ENCODE measurements around the gene INIP.

- no peak for TF ChIP-seq CTCF (IDR thresholded peaks at IDR 0.05; ENCODE audit: low read depth, low read length, poor library complexity, severe bottlenecking)
- no peak for TF ChIP-seq EZH2phosphoT487 (IDR thresholded peaks at IDR 0.05; ENCODE audit: borderline replicate concordance, low read length)
Measured at GRCh38 chr9:112689161-112689740, 28.7 kb downstream of the INIP start.

All from DOHH2 (cell line).